Activated CD8-positive, alpha-beta memory T cell treated with anti-CD3 and anti-CD28 coated beads, Interleukin-2, amount 50 U/mL, for 48 hours (primary cell): Measurements from ENCODE around the gene KIRREL3.

Experiments used
- DNase-seq: peaks from one replicate; pipeline ENCODE4 v3.0.0-alpha.2; 2020

KIRREL3 gene

GRCh38 chr11:126732981-126733380, 267.6 kb downstream of the KIRREL3 start:
- DNase-seq: no peak

- DNase-seq: no peak
Observed at GRCh38 chr11:126731576-126732142, 268.9 kb downstream of the KIRREL3 start.

DNA sequence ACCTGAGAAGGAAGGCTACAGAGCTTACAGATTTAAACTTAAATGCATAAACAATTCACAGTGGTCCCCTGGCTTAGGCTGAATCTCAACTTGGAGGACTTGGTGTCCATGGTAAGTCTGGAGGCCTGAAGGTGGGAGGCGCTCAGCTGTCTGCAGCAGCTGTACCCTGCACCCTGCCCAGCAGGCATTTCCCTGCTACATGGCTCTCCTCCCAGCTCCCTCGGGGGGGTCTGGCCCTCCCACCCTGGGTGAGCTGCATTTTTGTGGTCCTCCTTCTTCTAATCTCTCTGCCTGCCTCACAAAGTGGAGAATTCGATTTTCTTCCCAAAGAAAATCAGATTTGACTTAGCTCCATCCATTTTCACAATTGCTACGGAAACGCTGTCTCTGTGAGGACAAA, 273.2 kb downstream of the KIRREL3 start:
- DNase-seq: no peak

- DNase-seq: no peak
Observed at GRCh38 chr11:126725521-126725920, 275.0 kb downstream of the KIRREL3 start.

GRCh38 chr11:126725043-126725442, 275.5 kb downstream of the KIRREL3 start:
- DNase-seq: no peak

DNA sequence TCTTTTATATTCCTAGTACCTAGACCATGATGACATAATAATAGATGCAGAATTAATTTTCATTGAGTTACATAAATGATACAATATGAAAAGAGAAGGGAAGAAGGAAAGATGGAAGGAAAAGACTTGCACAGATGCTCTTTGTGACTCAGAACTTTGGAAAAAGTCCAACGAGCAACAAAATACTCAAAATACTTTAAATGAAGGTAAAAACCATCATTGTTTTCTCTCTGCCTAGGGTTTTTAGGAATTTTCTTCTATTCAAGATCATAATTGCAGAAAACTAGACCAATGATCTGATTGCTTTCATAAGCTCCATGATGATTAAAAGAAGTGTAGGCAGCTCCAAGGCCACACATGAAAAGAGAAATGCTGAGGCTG, 276.9 kb downstream of the KIRREL3 start:
- no peak for DNase-seq

- DNase-seq: no peak
Observed at GRCh38 chr11:126722956-126723664, 277.5 kb downstream of the KIRREL3 start.

- DNase-seq: no peak
Observed at GRCh38 chr11:126722006-126722736, 278.4 kb downstream of the KIRREL3 start.

DNA sequence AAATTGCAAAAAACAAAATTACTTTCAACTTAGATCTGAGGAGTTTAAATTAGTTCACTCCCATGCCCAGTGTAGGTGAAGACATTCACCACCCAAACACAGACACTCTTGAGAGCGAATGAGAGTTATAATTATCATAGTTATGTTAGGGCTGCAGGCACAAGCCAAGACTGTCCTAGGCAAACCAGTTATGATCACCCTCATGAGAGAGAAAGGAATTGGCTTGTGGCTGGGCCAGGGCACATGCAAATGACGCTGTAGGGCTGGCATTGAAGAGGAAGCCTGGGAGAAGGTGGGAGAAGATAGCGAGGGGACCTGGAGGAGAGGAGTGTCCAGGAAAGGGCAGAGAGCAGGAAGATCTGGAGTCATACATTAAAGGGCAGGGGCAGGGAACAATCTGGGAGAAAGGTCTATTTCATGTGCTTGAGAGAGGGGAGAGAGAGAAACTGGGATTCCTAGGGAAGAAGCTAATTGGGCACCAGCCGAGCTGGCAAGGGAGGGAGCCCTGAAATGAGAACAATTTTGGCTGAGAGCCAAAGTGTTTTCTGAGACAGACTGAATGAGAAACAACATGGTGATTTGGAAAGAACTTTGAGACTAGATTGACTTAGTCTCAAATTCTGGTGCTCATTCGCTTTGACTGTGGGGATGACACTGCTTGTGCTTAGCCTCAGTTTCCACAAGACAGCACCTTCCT, 279.9 kb downstream of the KIRREL3 start:
- no peak for DNase-seq

DNA sequence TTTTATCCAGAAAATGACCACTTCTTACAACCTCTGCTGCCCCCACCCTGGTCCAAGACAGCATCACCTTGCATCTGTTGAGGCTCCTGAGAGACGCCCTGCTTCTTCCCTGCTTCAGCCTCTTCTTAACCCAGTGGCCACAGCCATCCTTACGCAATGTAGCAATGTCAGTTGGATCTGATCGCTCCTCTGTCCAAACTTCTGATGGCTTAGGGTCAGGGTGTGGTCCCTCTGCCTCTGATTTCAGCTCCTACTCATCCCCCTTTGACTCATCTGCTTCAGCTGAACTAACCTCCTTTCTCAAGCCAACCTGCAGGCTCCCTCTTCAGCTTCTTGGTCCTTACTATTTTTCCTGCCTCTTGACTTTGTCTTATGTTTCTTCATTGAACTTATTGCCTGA, 280.8 kb downstream of the KIRREL3 start:
- DNase-seq: no peak

DNA sequence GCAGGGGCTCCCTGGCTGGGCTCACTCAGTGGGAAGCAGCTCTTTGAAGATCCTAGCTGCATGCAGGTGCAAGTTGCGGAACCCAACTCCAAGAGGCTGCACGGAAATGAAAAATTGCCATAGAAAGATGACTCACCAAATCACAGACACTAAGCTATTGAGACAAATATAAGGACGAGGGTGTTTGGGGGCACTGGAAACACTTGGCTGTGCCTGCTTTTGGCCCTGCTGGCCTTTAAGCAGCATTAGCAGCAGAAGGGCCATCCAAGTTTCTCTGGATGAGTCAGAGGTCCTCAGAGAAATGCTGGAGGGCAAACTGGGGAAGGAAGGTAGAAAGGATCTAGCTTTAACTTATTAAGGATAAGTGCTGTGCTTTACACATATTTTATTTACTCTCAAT, 282.3 kb downstream of the KIRREL3 start:
- no peak for DNase-seq

DNA sequence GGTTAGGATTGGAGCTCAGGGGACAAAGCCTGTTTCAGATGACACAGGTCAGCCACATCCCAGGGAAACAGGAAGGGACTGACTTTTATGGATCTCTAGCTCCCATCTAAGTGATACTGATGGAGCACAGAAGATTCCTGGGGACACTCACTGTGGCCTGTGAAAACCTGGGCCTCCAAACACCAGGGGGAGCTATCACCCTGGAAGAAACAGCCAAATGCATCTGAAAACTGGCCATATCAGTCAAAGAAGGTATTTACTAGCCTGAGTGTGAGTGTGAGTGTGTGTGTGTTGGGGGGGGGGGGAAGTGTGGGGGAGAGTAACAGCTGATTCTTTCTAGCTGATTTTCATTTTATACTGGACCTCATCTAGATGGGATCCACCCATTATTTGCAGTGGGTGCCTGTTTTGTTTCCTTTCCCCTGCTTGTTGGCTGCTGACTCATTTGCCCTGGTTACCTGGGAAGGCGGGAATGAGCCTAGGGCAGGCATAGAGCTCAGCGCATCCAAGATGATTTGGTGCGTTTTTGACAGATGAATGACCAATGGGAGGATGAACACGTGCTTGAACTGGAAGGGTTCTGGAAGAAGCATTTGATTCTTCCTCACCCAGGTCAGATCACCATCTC, 284.0 kb downstream of the KIRREL3 start:
- peak; percentile 63 for DNase-seq

DNA sequence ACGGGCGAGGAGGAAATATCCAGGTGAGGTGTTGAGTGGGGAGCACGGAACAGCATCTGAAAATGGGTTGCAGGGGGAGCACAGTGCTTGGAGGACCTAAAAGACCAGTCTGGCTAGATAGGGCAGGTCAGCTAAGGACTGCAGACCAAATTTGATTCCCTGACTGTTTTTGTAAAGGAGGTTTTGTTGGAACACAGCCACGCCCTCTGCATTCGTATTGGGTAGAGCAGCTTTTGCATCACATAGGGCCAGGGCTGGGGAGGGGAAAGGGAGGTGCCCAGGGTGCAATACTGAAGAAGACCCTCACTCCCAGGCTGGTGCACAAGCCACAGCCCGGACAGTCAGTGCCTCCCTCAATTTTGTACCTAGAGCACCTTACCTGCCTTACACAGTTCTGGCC, 286.8 kb downstream of the KIRREL3 start:
- no peak for DNase-seq

DNA sequence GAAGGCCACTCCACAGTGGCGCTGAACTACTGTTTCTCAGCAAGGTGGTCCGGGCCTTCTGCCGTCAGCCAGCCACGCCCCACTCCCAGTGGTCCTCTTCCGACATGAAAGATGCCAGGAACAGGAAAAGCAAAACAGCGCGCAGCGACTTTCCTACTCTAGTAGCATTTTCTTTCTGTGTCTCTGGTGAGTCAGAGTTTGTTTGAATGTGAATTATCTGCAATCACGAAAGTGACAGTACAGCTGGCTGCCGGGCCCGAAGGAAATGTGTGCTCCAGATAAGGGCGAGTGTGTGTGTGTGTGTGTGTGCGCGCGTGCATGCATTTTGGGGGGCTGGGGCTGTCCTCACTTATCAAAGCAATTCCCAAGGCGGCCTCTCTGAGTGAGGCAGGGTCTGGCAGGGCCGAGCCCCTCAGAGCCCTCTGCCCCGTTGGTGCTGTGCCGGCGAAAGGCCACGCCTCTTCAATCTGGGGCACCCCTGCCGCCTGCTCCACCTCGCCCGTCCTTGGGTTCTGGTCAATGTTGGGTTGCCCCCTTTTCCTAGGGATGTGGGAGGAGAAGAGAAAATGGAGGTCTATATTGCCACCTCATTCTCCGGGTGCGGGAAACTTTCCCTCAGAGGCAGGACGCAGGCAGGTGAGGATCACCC, 288.5 kb downstream of the KIRREL3 start:
- no peak for DNase-seq

- DNase-seq: no peak
Observed at GRCh38 chr11:126710804-126711399, 289.7 kb downstream of the KIRREL3 start.

GRCh38 chr11:126707498-126707897, 293.1 kb downstream of the KIRREL3 start:
- no peak for DNase-seq

GRCh38 chr11:126704096-126704495, 296.5 kb downstream of the KIRREL3 start:
- no peak for DNase-seq

GRCh38 chr11:126703662-126704061, 296.9 kb downstream of the KIRREL3 start:
- no peak for DNase-seq

GRCh38 chr11:126702987-126703386, 297.6 kb downstream of the KIRREL3 start:
- no peak for DNase-seq

DNA sequence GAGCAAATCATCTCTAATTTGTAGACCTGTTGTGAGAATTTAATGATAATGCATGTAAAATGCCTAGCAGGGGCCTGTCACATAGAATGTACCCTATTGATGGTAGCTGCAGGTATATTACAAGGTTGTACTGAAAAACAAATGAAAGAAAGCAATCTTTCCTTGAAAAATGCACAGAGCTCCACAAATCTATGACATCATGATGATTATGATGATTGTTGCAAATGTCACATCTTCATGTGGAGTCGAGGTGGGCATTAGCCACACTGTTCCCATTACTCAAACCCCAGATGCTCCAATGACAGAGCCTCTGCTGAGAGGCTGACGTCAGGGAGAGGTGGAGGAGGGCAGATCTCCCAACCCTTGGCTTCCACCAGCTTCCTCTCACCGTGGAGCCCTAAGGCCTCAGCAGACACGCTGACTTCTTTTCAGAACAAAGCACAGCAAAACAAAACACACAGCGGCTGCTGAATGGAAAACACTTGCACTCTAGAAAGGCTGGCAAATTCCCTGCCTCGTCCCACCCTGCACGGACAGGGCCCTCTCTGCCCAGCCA, 298.3 kb downstream of the KIRREL3 start:
- no peak for DNase-seq

DNA sequence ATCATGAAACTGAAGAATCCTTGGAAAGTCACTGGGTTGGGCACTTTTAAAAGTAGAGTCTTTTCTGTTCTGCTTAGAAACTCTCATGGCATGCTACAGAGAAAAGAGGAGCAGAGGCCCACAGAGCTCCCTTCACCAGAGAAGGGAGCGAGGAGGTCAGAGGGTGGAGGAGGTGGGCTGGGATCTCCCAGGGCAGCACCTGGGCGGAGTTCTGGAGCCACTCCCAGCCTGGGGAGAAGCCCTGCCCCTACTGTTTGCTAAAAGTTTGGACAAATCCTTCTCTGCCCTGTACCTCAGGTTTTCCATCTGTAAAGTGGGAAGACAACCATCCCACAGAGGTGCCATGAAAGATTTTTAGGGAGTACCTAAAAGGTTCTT, 299.1 kb downstream of the KIRREL3 start:
- no peak for DNase-seq
